Heart left ventricle (tissue), 13 donors: Measurements from ENCODE around the gene RTL3.

Source experiments
- POLR2A ChIP-seq, 2 donors: fragments of 450-650 bp; IDR thresholded peaks; one replicate each; pipeline ENCODE4 v1.6.1; 2017; ENCODE audit warnings: antibody characterized with exemption in 2 of 2, mild to moderate bottlenecking in 2 of 2, moderate library complexity in 2 of 2
- TF ChIP-seq, protein P1 (sequence below), 12 donors: fragments of 200-600 bp; sonication (generic) in 4 of 12; IDR thresholded peaks; one replicate each; pipeline versions ENCODE4 v1.5.0 to v1.8.0; 2018 to 2022; ENCODE audit warnings: antibody characterized with exemption in 12 of 12, mild to moderate bottlenecking in 5 of 12
- donor health status: ischemic (EF 13 %, LVEDD 7.1; RV severe dilation, severe dysfunction).
- donor health status: DM: no; HTN: yes; CAD: no.
- donor health status: DM: no; HTN: no; CAD: no.
- donor health status: ischemic (EF 25% LVEDD 6.9; RV normal size, moderate dysfunction).
- donor health status: ischemic (EF 25% LVEDD 5.7; RV mildly dilated, moderate dysfunction).
- donor health status: ischemic (EF 35%, LVEDD 5.7; RV mildly dilated, moderate dysfunction).
- donor health status: nonischemic (EF 11% LVEDD 7.7; RV severe dilation, severe dysfunction).
- donor health status: DM: yes; HTN: yes; CAD: no.
- donor health status: PGD.
- donor health status: ischemic (EF 29% LVEDD 5.4; RV normal size, mild dysfunction).
- donor health status: nonischemic (EF 23%, LVEDD 6.1; RV moderate dilation, normal function).

DNA sequence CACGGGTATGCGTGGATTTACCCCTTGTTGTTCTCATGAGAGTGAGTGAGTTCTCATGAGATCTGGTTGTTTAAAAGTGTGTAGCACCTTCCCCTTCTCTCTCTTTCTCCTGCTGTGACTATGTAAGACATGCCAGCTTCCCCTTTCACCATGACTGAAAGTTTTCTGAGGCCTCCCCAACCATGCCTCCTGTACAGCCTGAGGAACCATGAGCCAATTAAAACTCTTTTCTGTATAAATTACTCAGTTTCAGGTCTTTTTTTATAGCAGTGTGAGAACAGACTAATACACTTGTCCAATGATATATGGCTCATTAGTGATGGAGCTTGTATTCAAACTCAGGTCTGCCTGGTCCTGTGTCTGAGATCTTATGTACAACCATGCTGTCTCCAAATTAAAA lies 28.5 kb upstream of the RTL3 start:
- TF ChIP-seq POLR2A (IDR thresholded peaks at IDR 0.05), result no peak
- TF ChIP-seq, protein P1, sequence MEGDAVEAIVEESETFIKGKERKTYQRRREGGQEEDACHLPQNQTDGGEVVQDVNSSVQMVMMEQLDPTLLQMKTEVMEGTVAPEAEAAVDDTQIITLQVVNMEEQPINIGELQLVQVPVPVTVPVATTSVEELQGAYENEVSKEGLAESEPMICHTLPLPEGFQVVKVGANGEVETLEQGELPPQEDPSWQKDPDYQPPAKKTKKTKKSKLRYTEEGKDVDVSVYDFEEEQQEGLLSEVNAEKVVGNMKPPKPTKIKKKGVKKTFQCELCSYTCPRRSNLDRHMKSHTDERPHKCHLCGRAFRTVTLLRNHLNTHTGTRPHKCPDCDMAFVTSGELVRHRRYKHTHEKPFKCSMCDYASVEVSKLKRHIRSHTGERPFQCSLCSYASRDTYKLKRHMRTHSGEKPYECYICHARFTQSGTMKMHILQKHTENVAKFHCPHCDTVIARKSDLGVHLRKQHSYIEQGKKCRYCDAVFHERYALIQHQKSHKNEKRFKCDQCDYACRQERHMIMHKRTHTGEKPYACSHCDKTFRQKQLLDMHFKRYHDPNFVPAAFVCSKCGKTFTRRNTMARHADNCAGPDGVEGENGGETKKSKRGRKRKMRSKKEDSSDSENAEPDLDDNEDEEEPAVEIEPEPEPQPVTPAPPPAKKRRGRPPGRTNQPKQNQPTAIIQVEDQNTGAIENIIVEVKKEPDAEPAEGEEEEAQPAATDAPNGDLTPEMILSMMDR (IDR thresholded peaks at IDR 0.05), result no peak
